ENCODE measurements around the gene KCTD16.
A peak's percentile ranks its signal among the peaks of the same experiment; 100 is the strongest.

Gene KCTD16

DNA sequence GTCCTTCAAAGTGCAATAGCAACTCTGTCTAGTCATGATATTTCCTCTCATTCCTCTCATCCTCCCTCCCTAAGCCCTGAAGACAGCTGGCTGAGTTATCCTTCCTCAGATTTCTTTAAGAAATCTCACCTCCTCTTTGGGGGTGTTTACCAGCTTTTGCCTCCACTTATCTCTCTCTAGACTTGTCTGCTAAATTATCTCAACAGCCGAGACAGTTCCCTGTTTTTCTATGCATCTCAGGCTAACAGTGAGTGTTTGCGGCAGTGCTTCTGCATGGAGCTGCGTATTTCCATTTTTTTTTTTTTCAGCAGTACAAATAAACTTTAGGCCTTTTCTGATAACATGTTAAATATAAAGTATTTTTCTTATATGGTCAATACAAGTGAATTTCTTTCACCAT lies 20.9 kb downstream of the KCTD16 start:
- Histone ChIP-seq H3K36me3 (no peaks in the 10 kb centered on the region), H3K27me3 (no peaks in the 10 kb centered on the region), H3K4me1 (peaks cover 16% of the 10 kb centered on the region), H3K9me3 (no peaks in the 10 kb centered on the region), H3K4me3 (ENCODE audit: low read depth, low read length) (no peak overlapping the region)
- DNase-seq: no peak
- TF ChIP-seq, protein P1, sequence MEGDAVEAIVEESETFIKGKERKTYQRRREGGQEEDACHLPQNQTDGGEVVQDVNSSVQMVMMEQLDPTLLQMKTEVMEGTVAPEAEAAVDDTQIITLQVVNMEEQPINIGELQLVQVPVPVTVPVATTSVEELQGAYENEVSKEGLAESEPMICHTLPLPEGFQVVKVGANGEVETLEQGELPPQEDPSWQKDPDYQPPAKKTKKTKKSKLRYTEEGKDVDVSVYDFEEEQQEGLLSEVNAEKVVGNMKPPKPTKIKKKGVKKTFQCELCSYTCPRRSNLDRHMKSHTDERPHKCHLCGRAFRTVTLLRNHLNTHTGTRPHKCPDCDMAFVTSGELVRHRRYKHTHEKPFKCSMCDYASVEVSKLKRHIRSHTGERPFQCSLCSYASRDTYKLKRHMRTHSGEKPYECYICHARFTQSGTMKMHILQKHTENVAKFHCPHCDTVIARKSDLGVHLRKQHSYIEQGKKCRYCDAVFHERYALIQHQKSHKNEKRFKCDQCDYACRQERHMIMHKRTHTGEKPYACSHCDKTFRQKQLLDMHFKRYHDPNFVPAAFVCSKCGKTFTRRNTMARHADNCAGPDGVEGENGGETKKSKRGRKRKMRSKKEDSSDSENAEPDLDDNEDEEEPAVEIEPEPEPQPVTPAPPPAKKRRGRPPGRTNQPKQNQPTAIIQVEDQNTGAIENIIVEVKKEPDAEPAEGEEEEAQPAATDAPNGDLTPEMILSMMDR (IDR thresholded peaks at IDR 0.05; ENCODE audit: low read depth, low read length): no peak

DNA sequence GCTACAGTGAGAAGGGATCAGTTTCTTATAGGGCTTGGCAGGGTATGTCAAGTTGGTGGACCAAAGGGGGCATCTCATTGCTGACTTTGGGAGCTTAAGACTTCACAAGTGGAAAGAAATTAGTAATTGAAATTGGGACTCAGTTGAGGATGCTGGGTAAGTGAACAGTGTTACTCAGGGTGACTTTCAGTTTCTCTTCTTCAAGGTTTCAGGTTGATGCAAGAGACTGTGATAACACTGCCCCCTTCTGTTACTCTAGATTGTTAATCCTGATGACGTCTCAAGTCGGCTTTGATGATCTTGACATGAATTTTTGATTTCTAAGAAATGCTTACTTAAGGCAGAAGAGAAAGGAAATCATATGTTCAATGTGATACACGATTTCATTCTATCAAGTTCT lies 21.3 kb downstream of the KCTD16 start:
- TF ChIP-seq, protein P1 (IDR thresholded peaks at IDR 0.05; ENCODE audit: low read depth, low read length): peak; percentile 46
- H3K36me3 ChIP-seq: no peaks in the 10 kb centered on the region
- no peak for DNase-seq
- H3K4me1 ChIP-seq: peaks cover 20% of the 10 kb centered on the region
- H3K9me3 ChIP-seq: no peaks in the 10 kb centered on the region
- H3K27me3 ChIP-seq: no peaks in the 10 kb centered on the region
- H3K4me3 ChIP-seq (ENCODE audit: low read depth, low read length): no peak overlapping the region

DNA sequence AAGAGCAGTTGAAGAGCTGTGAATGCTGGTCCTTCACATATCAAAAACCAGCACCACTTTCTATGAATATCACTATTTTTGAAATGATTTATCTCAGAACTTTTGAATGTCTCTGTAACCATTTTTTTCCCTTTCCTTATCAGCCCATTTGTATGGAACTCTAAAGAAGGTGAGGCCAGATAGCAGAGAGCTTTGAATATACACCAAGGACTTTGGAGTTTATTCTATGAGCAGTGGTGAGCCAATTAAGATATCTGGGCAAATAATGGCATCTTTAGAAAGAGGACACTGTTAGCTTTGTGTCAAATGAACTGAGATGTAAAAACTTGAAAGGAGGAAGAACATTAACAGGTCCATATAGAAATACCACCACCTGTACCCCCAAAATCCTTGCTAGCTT lies 22.0 kb downstream of the KCTD16 start:
- Histone ChIP-seq H3K9me3 (no peaks in the 10 kb centered on the region), H3K4me1 (peaks cover 20% of the 10 kb centered on the region), H3K27me3 (no peaks in the 10 kb centered on the region), H3K4me3 (ENCODE audit: low read depth, low read length) (no peak overlapping the region), H3K36me3 (no peaks in the 10 kb centered on the region)
- DNase-seq: no peak
- TF ChIP-seq, protein P1 (IDR thresholded peaks at IDR 0.05; ENCODE audit: low read depth, low read length): no peak

DNA sequence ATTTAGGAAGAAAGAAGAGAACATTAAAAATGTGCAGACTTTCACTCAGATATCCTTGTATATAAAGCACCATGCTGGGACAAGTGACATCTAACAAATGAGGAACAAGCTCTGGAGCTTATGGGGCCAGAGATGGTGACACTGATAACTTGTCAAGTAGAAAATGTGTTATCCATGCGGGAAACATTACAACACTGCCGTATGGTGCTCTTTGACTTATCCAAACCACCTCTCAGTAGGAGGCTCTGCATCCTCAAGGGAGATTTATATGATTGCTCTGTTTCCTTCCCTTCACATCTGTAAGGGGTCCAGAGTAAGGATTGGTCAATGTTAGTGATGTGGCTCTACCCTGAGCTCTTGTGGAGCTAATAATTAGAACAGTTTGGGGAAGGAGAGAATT lies 23.5 kb downstream of the KCTD16 start:
- Histone ChIP-seq H3K4me3 (ENCODE audit: low read depth, low read length) (no peak overlapping the region), H3K27me3 (no peaks in the 10 kb centered on the region), H3K36me3 (no peaks in the 10 kb centered on the region), H3K4me1 (peaks cover 24% of the 10 kb centered on the region), H3K9me3 (no peaks in the 10 kb centered on the region)
- no peak for DNase-seq
- TF ChIP-seq, protein P1 (IDR thresholded peaks at IDR 0.05; ENCODE audit: low read depth, low read length): no peak

DNA sequence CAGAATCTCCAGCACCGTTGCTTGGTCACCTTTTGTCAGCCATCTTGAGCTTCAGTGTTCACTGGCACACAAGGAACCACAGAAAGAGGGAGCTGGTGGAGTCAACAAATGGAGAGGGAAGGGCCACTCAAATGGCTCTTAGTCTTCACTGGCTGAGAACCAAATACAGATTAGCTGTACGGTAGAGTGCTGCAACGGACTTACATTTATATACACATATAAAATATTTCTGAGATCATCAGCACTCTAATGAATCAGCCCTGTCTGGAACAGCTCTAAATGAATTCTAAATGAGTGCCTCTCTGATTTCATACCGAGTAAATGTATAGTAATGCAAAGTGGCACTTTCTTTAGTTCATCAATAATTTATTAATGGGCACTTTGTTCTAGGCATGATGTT lies 24.8 kb downstream of the KCTD16 start:
- no peaks in the 10 kb centered on the region for H3K9me3 ChIP-seq
- no peak for DNase-seq
- H3K4me1 ChIP-seq: peaks cover 17% of the 10 kb centered on the region
- TF ChIP-seq, protein P1 (IDR thresholded peaks at IDR 0.05; ENCODE audit: low read depth, low read length): no peak
- no peak overlapping the region for H3K4me3 ChIP-seq (ENCODE audit: low read depth, low read length)
- H3K27me3 ChIP-seq: no peaks in the 10 kb centered on the region
- H3K36me3 ChIP-seq: no peaks in the 10 kb centered on the region

DNA sequence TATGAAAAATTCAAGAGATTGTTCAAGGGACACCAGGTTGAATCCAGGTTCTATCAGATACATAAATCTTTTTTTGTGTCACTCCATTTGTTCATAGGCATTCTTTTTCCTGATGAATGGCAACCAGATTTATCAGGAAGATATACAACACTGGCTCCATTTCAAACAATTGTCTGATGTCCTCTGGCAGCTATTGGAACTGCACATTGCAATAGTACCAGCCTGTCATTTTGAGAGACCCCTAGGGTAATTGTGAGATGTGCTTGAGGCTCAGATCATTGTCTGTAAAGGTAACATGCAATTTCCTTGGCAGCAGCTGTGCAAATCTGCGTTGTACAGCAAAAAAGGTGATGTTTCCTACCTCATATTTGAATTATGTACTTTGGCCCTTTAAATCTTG lies 25.9 kb downstream of the KCTD16 start:
- TF ChIP-seq, protein P1 (IDR thresholded peaks at IDR 0.05; ENCODE audit: low read depth, low read length): peak; percentile 30; the same call in 1 of the 2 replicates
- H3K9me3 ChIP-seq: no peaks in the 10 kb centered on the region
- H3K36me3 ChIP-seq: no peaks in the 10 kb centered on the region
- DNase-seq: no peak
- H3K4me1 ChIP-seq: peaks cover 12% of the 10 kb centered on the region
- no peaks in the 10 kb centered on the region for H3K27me3 ChIP-seq
- no peak overlapping the region for H3K4me3 ChIP-seq (ENCODE audit: low read depth, low read length)
